ENCODE data around the gene ADAP2. TPM values are rescaled to one million over a fixed set of nuclear protein-coding genes. Genes with fewer than 3 reads are reported as not detected.
"Not testable (repeated sequence)": the region's sequence is repeated elsewhere in the genome, so short reads cannot be mapped to it uniquely, and the experiment has no call there.

Gene ADAP2
- total RNA-seq, 4 donors from 2014 or later: 8.6 to 12.3 (median 11.9) TPM; not detected in 1

GRCh38 chr17:30965686-30966085 lies 43.9 kb downstream of the ADAP2 start:
- in situ Hi-C loops (cut with MboI; ENCODE audit: low pct_ligation_motif_present in 1 of 4, low pct_unique_long_range_greater_than_20kb in 1 of 4, low sequenced_read_pairs in 3 of 4): no loop called here
- H3K27ac ChIP-seq: no peak overlapping the region
- H3K4me3 ChIP-seq: no peak overlapping the region
- intact Hi-C loops (cut with DNase I; ENCODE audit: low total_unique reads): no loop called here
- H3K9me3 ChIP-seq: no peaks in the 10 kb centered on the region
- H3K36me3 ChIP-seq: no peaks in the 10 kb centered on the region
- 70 to 92% methylated on average over 3 of the region's 3 CpGs for WGBS, 2 donors (ENCODE audit: low coverage in 1 of 2)
- TF ChIP-seq CTCF (IDR thresholded peaks at IDR 0.05): no peak
- TF ChIP-seq POLR2A (IDR thresholded peaks at IDR 0.05): no peak
- no peak for DNase-seq
- no peaks in the 10 kb centered on the region for H3K27me3 ChIP-seq
- H3K4me1 ChIP-seq: peaks cover 0 to 13% (median 2%) of the 10 kb centered on the region in 4 donors

- H3K27ac ChIP-seq: peak overlapping the region in 2 of 4 donors; percentile 56 to 89
- H3K9me3 ChIP-seq; H3K27me3 ChIP-seq; in situ Hi-C loops (cut with MboI; ENCODE audit: low pct_ligation_motif_present in 1 of 4, low pct_unique_long_range_greater_than_20kb in 1 of 4, low sequenced_read_pairs in 3 of 4); H3K36me3 ChIP-seq; DNase-seq; intact Hi-C loops (cut with DNase I; ENCODE audit: low total_unique reads): not testable (repeated sequence)
- peak overlapping the region in 1 of 4 donors; percentile 27 for H3K4me3 ChIP-seq
- WGBS, 2 donors (ENCODE audit: low coverage in 1 of 2): 79 to 86% methylated on average over 11 to 13 of the region's 13 CpGs
- H3K4me1 ChIP-seq: peaks cover 0 to 27% (median 13%) of the 10 kb centered on the region in 4 donors
Measured at GRCh38 chr17:30967911-30968310, 46.2 kb downstream of the ADAP2 start.

- WGBS, 2 donors (ENCODE audit: low coverage in 1 of 2): 9% methylated on average over 8 to 31 of the region's 31 CpGs
- intact Hi-C loops (cut with DNase I; ENCODE audit: low total_unique reads): no loop called here
- Histone ChIP-seq H3K4me1 (peaks cover 0 to 35% (median 15%) of the 10 kb centered on the region in 4 donors), H3K27me3 (no peaks in the 10 kb centered on the region), H3K27ac (peak overlapping the region; percentile 89 to 98 (median 96)), H3K36me3 (no peaks in the 10 kb centered on the region), H3K4me3 (peak overlapping the region; percentile 65 to 76 (median 71)), H3K9me3 (no peaks in the 10 kb centered on the region)
- DNase-seq: peak; percentile 52
- TF ChIP-seq CTCF (IDR thresholded peaks at IDR 0.05): no peak
- TF ChIP-seq POLR2A (IDR thresholded peaks at IDR 0.05): no peak
- TF ChIP-seq EP300 (IDR thresholded peaks at IDR 0.05; ENCODE audit: low read depth): no peak
- TF ChIP-seq POLR2AphosphoS5 (IDR thresholded peaks at IDR 0.05): no peak
- in situ Hi-C loops (cut with MboI; ENCODE audit: low pct_ligation_motif_present in 1 of 4, low pct_unique_long_range_greater_than_20kb in 1 of 4, low sequenced_read_pairs in 3 of 4): no loop called here
Measured at GRCh38 chr17:30969989-30970830, 48.5 kb downstream of the ADAP2 start.

GRCh38 chr17:30970831-30971567 lies 49.3 kb downstream of the ADAP2 start, which contains the start of gene RNF135:
Gene RNF135, plus strand, starts transcription at chr17:30971039. Its CDS starts 35 bp downstream, at chr17:30971074.
- peak; percentile 88 for DNase-seq
- H3K4me1 ChIP-seq: peaks cover 0 to 35% (median 15%) of the 10 kb centered on the region in 4 donors
- H3K36me3 ChIP-seq: no peaks in the 10 kb centered on the region
- intact Hi-C loops (cut with DNase I; ENCODE audit: low total_unique reads) (loop anchor here (1.0 kb wide), 1 partner anchor 65 kb away; the partner anchor contains the start of gene TEFM), in situ Hi-C loops (cut with MboI; ENCODE audit: low pct_ligation_motif_present in 1 of 4, low pct_unique_long_range_greater_than_20kb in 1 of 4, low sequenced_read_pairs in 3 of 4) (no loop called here)
- peak within 1 kb of the TSS; percentile 65 to 76 (median 71) for H3K4me3 ChIP-seq
- H3K27me3 ChIP-seq: no peaks in the 10 kb centered on the region
- H3K9me3 ChIP-seq: no peaks in the 10 kb centered on the region
- TF ChIP-seq CTCF (IDR thresholded peaks at IDR 0.05) (peak; percentile 38 to 90 (median 43)), POLR2A (IDR thresholded peaks at IDR 0.05) (peak; percentile 81), POLR2AphosphoS5 (IDR thresholded peaks at IDR 0.05) (peak in 2 of 3 donors; percentile 77 to 80), EP300 (IDR thresholded peaks at IDR 0.05; ENCODE audit: low read depth) (no peak)
- H3K27ac ChIP-seq: peak within 1 kb of the TSS; percentile 89 to 98 (median 96)
- 1 to 17% methylated on average over 1 to 31 of the region's 66 CpGs for WGBS, 2 donors (ENCODE audit: low coverage in 1 of 2)

Data from transverse colon (tissue), 4 donors.